ENCODE measurements around the gene NFE2L3.

- TF ChIP-seq POLR2A (IDR thresholded peaks at IDR 0.05) (no peak), POLR2AphosphoS5 (IDR thresholded peaks at IDR 0.05) (no peak)
- TF ChIP-seq, protein P1, sequence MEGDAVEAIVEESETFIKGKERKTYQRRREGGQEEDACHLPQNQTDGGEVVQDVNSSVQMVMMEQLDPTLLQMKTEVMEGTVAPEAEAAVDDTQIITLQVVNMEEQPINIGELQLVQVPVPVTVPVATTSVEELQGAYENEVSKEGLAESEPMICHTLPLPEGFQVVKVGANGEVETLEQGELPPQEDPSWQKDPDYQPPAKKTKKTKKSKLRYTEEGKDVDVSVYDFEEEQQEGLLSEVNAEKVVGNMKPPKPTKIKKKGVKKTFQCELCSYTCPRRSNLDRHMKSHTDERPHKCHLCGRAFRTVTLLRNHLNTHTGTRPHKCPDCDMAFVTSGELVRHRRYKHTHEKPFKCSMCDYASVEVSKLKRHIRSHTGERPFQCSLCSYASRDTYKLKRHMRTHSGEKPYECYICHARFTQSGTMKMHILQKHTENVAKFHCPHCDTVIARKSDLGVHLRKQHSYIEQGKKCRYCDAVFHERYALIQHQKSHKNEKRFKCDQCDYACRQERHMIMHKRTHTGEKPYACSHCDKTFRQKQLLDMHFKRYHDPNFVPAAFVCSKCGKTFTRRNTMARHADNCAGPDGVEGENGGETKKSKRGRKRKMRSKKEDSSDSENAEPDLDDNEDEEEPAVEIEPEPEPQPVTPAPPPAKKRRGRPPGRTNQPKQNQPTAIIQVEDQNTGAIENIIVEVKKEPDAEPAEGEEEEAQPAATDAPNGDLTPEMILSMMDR (IDR thresholded peaks at IDR 0.05) = no peak
Measured at GRCh38 chr7:26198781-26199169, 46.8 kb downstream of the NFE2L3 start.

All from upper lobe of left lung (tissue), 4 donors.